Activated CD8-positive, alpha-beta T cell treated with anti-CD3 and anti-CD28 coated beads for 36 hours (primary cell): ENCODE data around the gene KCNK4. TPM values are rescaled to one million over a fixed set of nuclear protein-coding genes. Genes with fewer than 3 reads are reported as not detected.

Experiments used
- ATAC-seq: fragments of 200-7000 bp; cut with Tn5 transposase; one replicate; pipeline ENCODE4 v1.10.0; 2021; ENCODE audit warnings: mild to moderate bottlenecking, moderate library complexity
- CTCF ChIA-PET: fragments of 350-600 bp; sonication (Branson Sonifier 250); formaldehyde crosslinking; loops from one replicate; lab custom pipeline; 2021; ENCODE audit warnings: antibody characterized with exemption; lab: Charles Lee
- POLR2A ChIA-PET: fragments of 350-600 bp; sonication (Branson Sonifier 250); formaldehyde crosslinking; loops from one replicate; lab custom pipeline; 2021; ENCODE audit warnings: antibody characterized with exemption; lab: Charles Lee
- DNase-seq: peaks from one replicate; pipeline ENCODE4 v3.0.0-alpha.2; 2020
- H3K27ac Mint-ChIP-seq: one replicate; pipeline ENCODE4 v1.8.0; 2021; ENCODE audit warnings: mild to moderate bottlenecking, mixed read lengths
- H3K27me3 Mint-ChIP-seq: one replicate; pipeline ENCODE4 v1.8.0; 2021; ENCODE audit warnings: mixed read lengths
- H3K36me3 Mint-ChIP-seq: one replicate; pipeline ENCODE4 v1.8.0; 2021; ENCODE audit warnings: low read depth, mixed read lengths
- H3K4me1 Mint-ChIP-seq: one replicate; pipeline ENCODE4 v1.8.0; 2021; ENCODE audit warnings: low read depth, mixed read lengths
- H3K4me3 Mint-ChIP-seq: one replicate; pipeline ENCODE4 v1.8.0; 2021; ENCODE audit warnings: mild to moderate bottlenecking, moderate library complexity, mixed read lengths
- H3K9me3 Mint-ChIP-seq: one replicate; pipeline ENCODE4 v1.8.0; 2021; ENCODE audit warnings: mixed read lengths
- intact Hi-C: fragments of 100-400 bp; cut with micrococcal nuclease; formaldehyde crosslinking; loops from one replicate; pipeline ENCODE4 v1.10.0; 2022
- total RNA-seq, 2 experiments: library from RNA; stranded (reverse); gene quantifications; one replicate each; pipeline ENCODE4 v1.2.3, GENCODE V29; 2021
- TF ChIP-seq, protein P1 (sequence below): fragments of 200-600 bp; IDR thresholded peaks from one replicate; pipeline ENCODE4 v1.8.0; 2022; ENCODE audit warnings: antibody characterized with exemption, mild to moderate bottlenecking

KCNK4 gene
- total RNA-seq, 2 experiments from 2014 or later, result 0.23 TPM; not detected in 1

GRCh38 chr11:64292460-64293254 lies 1.6 kb downstream of the KCNK4 start:
- peaks cover 3% of the 10 kb centered on the region for H3K4me1 Mint-ChIP-seq
- H3K27me3 Mint-ChIP-seq, result peaks cover 54% of the 10 kb centered on the region
- TF ChIP-seq, protein P1, sequence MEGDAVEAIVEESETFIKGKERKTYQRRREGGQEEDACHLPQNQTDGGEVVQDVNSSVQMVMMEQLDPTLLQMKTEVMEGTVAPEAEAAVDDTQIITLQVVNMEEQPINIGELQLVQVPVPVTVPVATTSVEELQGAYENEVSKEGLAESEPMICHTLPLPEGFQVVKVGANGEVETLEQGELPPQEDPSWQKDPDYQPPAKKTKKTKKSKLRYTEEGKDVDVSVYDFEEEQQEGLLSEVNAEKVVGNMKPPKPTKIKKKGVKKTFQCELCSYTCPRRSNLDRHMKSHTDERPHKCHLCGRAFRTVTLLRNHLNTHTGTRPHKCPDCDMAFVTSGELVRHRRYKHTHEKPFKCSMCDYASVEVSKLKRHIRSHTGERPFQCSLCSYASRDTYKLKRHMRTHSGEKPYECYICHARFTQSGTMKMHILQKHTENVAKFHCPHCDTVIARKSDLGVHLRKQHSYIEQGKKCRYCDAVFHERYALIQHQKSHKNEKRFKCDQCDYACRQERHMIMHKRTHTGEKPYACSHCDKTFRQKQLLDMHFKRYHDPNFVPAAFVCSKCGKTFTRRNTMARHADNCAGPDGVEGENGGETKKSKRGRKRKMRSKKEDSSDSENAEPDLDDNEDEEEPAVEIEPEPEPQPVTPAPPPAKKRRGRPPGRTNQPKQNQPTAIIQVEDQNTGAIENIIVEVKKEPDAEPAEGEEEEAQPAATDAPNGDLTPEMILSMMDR, result no peak
- POLR2A ChIA-PET, result interaction anchor here (0.8 to 1.6 kb wide), 6 partner anchors 9 to 106 kb away, joined by 3 to 7 read pairs (median 4); partner anchors contain the start of genes PRDX5 and TRMT112
- H3K36me3 Mint-ChIP-seq, result no peaks in the 10 kb centered on the region
- intact Hi-C loops, result no loop called here
- DNase-seq, result no peak
- peak overlapping the region; percentile 24 for H3K4me3 Mint-ChIP-seq
- no peaks in the 10 kb centered on the region for H3K9me3 Mint-ChIP-seq
- CTCF ChIA-PET, result interaction anchor here (0.8 to 1.1 kb wide), 3 partner anchors 9 to 42 kb away, joined by 3 to 4 read pairs (median 3); no protein-coding TSS in a partner anchor
- no peak overlapping the region for H3K27ac Mint-ChIP-seq
- peak; percentile 6 for ATAC-seq

- Mint-ChIP-seq H3K36me3 (no peaks in the 10 kb centered on the region), H3K4me1 (peaks cover 5% of the 10 kb centered on the region), H3K4me3 (no peak overlapping the region), H3K27ac (no peak overlapping the region), H3K9me3 (no peaks in the 10 kb centered on the region), H3K27me3 (peaks cover 70% of the 10 kb centered on the region)
- ATAC-seq (no peak), DNase-seq (no peak)
- intact Hi-C loops, result no loop called here
- CTCF ChIA-PET, result interaction anchor here (0.7 to 1.5 kb wide), 2 partner anchors 10 to 448 kb away, joined by 3 to 6 read pairs; no protein-coding TSS in a partner anchor
- TF ChIP-seq, protein P1, result no peak
- POLR2A ChIA-PET, result interaction anchor here (0.7 kb wide), 1 partner anchor 425 kb away, joined by 3 read pairs; no protein-coding TSS in a partner anchor
Observed at GRCh38 chr11:64294774-64295173, 3.7 kb downstream of the KCNK4 start.

DNA sequence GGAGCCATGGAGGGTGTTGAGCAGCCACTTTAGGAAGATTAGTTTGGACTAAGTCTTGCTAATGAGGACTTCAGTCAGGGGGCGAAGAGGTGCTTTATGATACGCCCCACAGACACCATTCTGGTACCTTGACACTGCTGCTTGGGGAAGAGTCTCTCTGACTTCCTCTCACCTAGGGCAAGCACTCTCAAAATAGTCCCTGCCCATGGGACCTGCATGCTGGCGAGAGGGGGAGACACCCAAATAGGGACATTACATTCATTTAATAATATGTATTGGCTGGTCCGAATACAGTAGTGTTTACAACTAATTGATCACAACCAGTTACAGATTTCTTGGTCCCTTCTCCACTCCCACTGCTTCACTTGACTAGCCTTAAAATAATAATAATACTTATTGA lies 4.7 kb downstream of the KCNK4 start:
- no peaks in the 10 kb centered on the region for H3K9me3 Mint-ChIP-seq
- CTCF ChIA-PET, result interaction anchor here (0.7 to 1.5 kb wide), 3 partner anchors 9 to 447 kb away, joined by 3 to 6 read pairs (median 3); partner anchors contain the start of gene PLCB3
- ATAC-seq (no peak), DNase-seq (no peak)
- POLR2A ChIA-PET, result no interaction called here
- no peak overlapping the region for H3K4me3 Mint-ChIP-seq
- H3K27ac Mint-ChIP-seq, result no peak overlapping the region
- H3K4me1 Mint-ChIP-seq, result peaks cover 9% of the 10 kb centered on the region
- no peaks in the 10 kb centered on the region for H3K36me3 Mint-ChIP-seq
- TF ChIP-seq, protein P1, result no peak
- peaks cover 74% of the 10 kb centered on the region for H3K27me3 Mint-ChIP-seq
- intact Hi-C loops, result no loop called here

DNA sequence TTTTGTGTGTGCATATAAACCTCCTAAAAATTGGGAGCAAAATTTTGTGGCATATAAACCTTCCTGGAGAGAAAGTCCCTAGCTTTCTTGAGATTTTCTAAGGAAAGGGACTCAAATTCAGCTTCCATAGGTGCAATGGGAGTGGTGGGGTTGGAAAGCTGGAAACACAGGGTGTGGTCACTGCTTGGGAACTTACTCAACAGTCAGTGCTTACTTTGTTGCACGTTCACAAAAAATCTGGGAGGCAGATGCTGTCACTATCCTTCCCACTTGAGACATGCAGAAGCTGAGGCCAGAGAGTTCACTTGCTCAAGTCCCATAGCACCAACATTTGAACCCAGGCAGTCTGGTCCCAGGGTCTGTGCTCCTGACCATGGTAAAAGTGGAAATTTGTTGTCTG lies 5.1 kb downstream of the KCNK4 start:
- H3K36me3 Mint-ChIP-seq, result no peaks in the 10 kb centered on the region
- H3K4me3 Mint-ChIP-seq, result no peak overlapping the region
- CTCF ChIA-PET, result interaction anchor here (1.2 to 1.5 kb wide), 2 partner anchors 25 to 45 kb away, joined by 3 to 4 read pairs; partner anchors contain the start of gene PLCB3
- no peak overlapping the region for H3K27ac Mint-ChIP-seq
- no peak for DNase-seq
- POLR2A ChIA-PET, result interaction anchor here (0.6 to 1.6 kb wide), 4 partner anchors 24 to 72 kb away, joined by 3 to 4 read pairs (median 4); no protein-coding TSS in a partner anchor
- no peaks in the 10 kb centered on the region for H3K9me3 Mint-ChIP-seq
- peaks cover 11% of the 10 kb centered on the region for H3K4me1 Mint-ChIP-seq
- peaks cover 73% of the 10 kb centered on the region for H3K27me3 Mint-ChIP-seq
- no peak for ATAC-seq
- intact Hi-C loops, result no loop called here
- TF ChIP-seq, protein P1, result no peak
